ENCODE results near the gene REG3A. TPM values are rescaled to one million over a fixed set of nuclear protein-coding genes. Genes with fewer than 3 reads are reported as not detected.

REG3A gene
- total RNA-seq, 1 experiment from 2014 or later = not detected

- ChIA-PET CTCF (no interaction called here), POLR2A (no interaction called here)
- no peaks in the 10 kb centered on the region for H3K4me1 Mint-ChIP-seq
- H3K9me3 Mint-ChIP-seq = peaks cover 4% of the 10 kb centered on the region
- H3K27ac Mint-ChIP-seq = no peak overlapping the region
- no peaks in the 10 kb centered on the region for H3K27me3 Mint-ChIP-seq (ENCODE audit: low read depth)
- H3K4me3 Mint-ChIP-seq = no peak overlapping the region
- ATAC-seq (no peak), DNase-seq (ENCODE audit: low spot score) (no peak)
- TF ChIP-seq CTCF (IDR thresholded peaks at IDR 0.05) (no peak), ZBTB21 (CRISPR knock-in tag; IDR thresholded peaks at IDR 0.05; ENCODE audit: borderline replicate concordance) (no peak), CREB1 (CRISPR knock-in tag; IDR thresholded peaks at IDR 0.05) (no peak), ZBTB43 (CRISPR knock-in tag; IDR thresholded peaks at IDR 0.05) (no peak), FOXP1 (CRISPR knock-in tag; IDR thresholded peaks at IDR 0.05; ENCODE audit: borderline replicate concordance) (no peak), E2F1 (CRISPR knock-in tag; IDR thresholded peaks at IDR 0.05) (no peak), NR2C2 (CRISPR knock-in tag; IDR thresholded peaks at IDR 0.05) (no peak), NR3C1 (CRISPR knock-in tag; conservative IDR thresholded peaks at IDR 0.05; ENCODE audit: low read depth) (no peak), PRRX2 (CRISPR knock-in tag; IDR thresholded peaks at IDR 0.05) (no peak), ZNF317 (CRISPR knock-in tag; IDR thresholded peaks at IDR 0.05; ENCODE audit: borderline replicate concordance, low read depth) (no peak), PREB (CRISPR knock-in tag; IDR thresholded peaks at IDR 0.05; ENCODE audit: borderline replicate concordance) (no peak)
- no peaks in the 10 kb centered on the region for H3K36me3 Mint-ChIP-seq
Observed at GRCh38 chr2:79122676-79123075, 36.9 kb downstream of the REG3A start.

- ATAC-seq (no peak), DNase-seq (ENCODE audit: low spot score) (no peak)
- ChIA-PET CTCF (no interaction called here), POLR2A (no interaction called here)
- TF ChIP-seq FOXK1 (CRISPR knock-in tag; IDR thresholded peaks at IDR 0.05) (no peak), GRHL2 (CRISPR knock-in tag; IDR thresholded peaks at IDR 0.05; ENCODE audit: insufficient replicate concordance, severe bottlenecking) (no peak), AR (CRISPR knock-in tag; IDR thresholded peaks at IDR 0.05) (no peak)
- no peaks in the 10 kb centered on the region for H3K4me1 Mint-ChIP-seq
- H3K9me3 Mint-ChIP-seq = peaks cover 5% of the 10 kb centered on the region
- no peaks in the 10 kb centered on the region for H3K36me3 Mint-ChIP-seq
- no peaks in the 10 kb centered on the region for H3K27me3 Mint-ChIP-seq (ENCODE audit: low read depth)
- no peak within 1 kb of the TSS for H3K27ac Mint-ChIP-seq
- H3K4me3 Mint-ChIP-seq = no peak within 1 kb of the TSS
Observed at GRCh38 chr2:79120194-79120713, 39.3 kb downstream of the REG3A start, which contains the start of gene REG1A. Gene REG1A, plus strand, starts transcription at chr2:79120488. Its CDS starts 374 bp downstream, at chr2:79120862.
